Esophagus muscularis mucosa (tissue), 3 donors: ENCODE results near the gene UBE3D.

Experiments used
- CTCF ChIP-seq, 3 experiments: fragments of 200-600 bp in 2 of 3; fragments of 450-650 bp in 1 of 3; sonication (generic) in 2 of 3; IDR thresholded peaks; one replicate each; pipeline ENCODE4 v1.5.1; 2017 to 2019; ENCODE audit warnings: antibody characterized with exemption in 3 of 3, mild to moderate bottlenecking in 2 of 3, moderate library complexity in 1 of 3
- POLR2A ChIP-seq: fragments of 450-650 bp; IDR thresholded peaks from one replicate; pipeline ENCODE4 v1.6.1; 2017; ENCODE audit warnings: antibody characterized with exemption, moderate library complexity, mild to moderate bottlenecking, low read depth
- POLR2AphosphoS5 ChIP-seq, 2 donors: sonication (generic); formaldehyde crosslinking; IDR thresholded peaks; one replicate each; pipeline ENCODE4 v1.6.1; 2017; ENCODE audit warnings: antibody characterized with exemption in 2 of 2

DNA sequence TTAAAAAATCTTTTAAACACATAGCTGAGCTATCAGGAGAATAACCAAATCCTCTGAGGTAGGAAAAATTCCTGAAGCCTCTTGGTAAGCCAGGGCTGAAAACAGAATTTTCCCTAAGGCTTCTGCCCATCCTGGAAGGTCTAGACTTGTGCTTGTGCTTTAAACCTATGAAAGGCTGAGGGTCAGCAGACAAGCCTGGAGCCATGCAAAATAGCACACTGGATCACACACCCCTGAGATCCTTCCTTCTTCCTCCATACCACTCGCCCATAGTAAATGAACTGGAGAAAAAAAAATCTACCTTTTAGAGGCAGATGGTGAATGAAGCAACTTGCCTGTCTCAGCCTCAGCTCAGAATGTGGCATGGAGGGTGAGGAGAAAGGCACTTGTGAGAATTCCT is 144.4 kb downstream of the UBE3D start:
- TF ChIP-seq CTCF (IDR thresholded peaks at IDR 0.05) = no peak
- no peak for TF ChIP-seq POLR2A
- TF ChIP-seq POLR2AphosphoS5 (IDR thresholded peaks at IDR 0.05) = no peak
